Uterus (tissue), 2 donors: ENCODE measurements around the gene YTHDC2.

Experiments used
- POLR2A ChIP-seq, 2 donors: fragments of 450-650 bp; IDR thresholded peaks; one replicate each; pipeline ENCODE4 v1.6.1; 2016; ENCODE audit warnings: antibody characterized with exemption in 2 of 2, mild to moderate bottlenecking in 1 of 2, moderate library complexity in 1 of 2
- TF ChIP-seq, protein P1 (sequence below), 4 experiments: fragments of 200-600 bp in 2 of 4; fragments of 450-650 bp in 2 of 4; sonication (generic) in 2 of 4; IDR thresholded peaks; one replicate each; pipeline ENCODE4 v1.5.1; 2016 to 2019; ENCODE audit warnings: antibody characterized with exemption in 4 of 4, mild to moderate bottlenecking in 2 of 4, moderate library complexity in 1 of 4

DNA sequence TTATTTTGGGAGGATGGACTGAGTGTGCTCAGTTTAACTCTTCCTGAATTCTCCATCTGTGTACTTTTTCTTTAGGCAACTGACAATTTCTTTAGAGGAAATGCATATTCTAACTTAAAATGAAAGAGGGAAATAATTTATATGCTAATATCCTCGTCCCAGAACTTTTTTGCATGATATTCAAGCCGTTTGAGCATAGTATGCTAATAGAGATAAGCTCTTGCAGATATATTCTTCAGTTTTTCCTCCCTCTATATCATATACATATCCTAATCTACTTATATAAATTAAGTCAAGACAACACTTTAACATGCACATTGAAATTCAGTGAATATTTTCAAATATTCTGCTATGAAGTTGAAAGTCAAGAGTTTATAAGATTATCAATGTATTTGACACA, 84.7 kb downstream of the YTHDC2 start:
- TF ChIP-seq POLR2A (IDR thresholded peaks at IDR 0.05), result no peak
- TF ChIP-seq, protein P1, sequence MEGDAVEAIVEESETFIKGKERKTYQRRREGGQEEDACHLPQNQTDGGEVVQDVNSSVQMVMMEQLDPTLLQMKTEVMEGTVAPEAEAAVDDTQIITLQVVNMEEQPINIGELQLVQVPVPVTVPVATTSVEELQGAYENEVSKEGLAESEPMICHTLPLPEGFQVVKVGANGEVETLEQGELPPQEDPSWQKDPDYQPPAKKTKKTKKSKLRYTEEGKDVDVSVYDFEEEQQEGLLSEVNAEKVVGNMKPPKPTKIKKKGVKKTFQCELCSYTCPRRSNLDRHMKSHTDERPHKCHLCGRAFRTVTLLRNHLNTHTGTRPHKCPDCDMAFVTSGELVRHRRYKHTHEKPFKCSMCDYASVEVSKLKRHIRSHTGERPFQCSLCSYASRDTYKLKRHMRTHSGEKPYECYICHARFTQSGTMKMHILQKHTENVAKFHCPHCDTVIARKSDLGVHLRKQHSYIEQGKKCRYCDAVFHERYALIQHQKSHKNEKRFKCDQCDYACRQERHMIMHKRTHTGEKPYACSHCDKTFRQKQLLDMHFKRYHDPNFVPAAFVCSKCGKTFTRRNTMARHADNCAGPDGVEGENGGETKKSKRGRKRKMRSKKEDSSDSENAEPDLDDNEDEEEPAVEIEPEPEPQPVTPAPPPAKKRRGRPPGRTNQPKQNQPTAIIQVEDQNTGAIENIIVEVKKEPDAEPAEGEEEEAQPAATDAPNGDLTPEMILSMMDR (IDR thresholded peaks at IDR 0.05), result no peak
